CD4-positive, alpha-beta T cell treated with Interleukin-4 for 4 hours (primary cell): ENCODE data around the gene GDPD4.

ENCODE experiments used
- DNase-seq: peaks from one replicate; pipeline ENCODE4 v3.0.0-alpha.2; 2020

GDPD4 gene

DNA sequence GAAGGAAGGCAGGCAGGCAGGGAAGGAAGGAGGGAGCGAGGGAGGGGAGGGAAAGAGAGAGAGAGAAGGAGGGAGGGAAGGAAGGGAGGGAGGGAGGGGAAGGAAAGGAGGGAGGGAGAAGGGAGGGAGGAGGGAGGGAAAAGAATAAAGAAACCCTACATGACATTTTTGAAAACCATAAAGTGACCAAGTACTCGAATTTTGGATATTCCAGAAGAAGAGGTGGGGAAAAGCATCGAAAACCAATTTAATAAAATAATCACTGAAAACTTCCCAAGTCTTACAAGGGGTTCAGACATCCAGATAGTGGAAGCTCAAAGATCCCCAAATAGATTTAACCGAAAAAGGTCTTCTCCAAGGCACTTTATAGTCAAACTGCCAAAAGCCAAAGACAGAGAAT is 11.7 kb downstream of the GDPD4 start:
- no peak for DNase-seq

- DNase-seq: no peak
These were observed 13.7 kb downstream of the GDPD4 start for GRCh38 chr11:77287615-77288273.

DNA sequence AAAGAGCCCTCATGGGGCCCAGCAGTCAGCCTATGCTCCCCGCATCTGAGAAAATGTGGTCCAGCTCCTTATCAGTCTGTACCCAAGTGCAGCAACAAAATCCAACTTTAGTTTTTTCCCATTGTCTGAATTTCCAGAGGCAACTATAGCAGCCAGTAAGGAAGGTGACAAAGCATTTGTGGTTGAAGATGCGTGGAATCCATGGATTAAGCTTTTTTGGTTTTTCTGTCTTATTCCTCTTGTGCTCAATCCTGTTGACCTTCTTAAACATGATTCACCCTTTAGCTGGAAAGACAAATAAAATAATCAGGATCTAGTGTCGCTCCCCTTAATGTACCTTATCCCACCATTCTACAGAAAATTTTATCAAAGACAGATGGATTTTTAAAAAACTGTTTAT is 14.3 kb downstream of the GDPD4 start:
- no peak for DNase-seq

DNA sequence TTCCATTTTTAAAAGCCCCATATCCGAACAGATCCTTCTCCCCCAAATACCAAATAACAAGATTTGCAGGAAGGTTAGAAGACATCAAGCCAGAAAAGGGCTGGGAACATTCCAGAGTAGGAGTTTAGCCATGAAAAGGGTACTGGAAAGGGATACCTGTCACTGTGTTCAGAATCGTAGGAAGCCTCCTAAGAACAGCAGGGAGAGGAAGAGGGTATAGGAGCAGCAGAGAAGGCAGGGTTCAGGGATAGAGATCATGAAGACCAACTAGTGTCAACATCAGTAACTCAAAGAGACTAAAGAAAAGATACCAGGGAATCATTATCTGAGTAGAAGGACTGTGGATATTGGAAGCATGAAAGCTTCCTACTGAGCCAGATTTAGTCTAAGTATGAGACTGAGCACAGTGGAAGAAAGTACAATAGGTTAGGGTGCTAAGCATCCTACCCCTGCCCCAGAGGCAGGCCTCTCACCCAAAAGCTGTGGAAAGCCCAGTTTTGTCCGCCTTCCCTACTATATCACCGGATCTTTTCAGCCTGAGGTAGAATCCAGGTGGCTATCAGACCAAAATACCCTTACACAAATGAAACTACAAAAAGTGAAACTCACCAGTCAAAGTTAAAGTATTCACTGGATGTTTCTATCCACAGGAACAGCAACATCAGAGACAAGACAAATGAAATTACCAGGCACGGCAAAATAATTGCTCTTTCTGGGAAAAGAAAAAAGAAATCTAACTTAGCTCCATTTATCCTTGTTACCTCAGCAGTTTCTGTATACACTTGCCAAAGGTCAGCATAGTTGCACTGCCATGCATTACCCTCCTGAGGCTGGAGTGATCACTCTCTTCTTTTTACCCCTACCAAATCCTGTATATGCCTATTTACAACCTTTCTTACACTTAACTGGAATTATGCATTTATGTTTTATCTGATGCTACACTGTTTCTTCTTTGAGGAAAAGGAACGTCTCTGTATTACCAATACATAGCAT is 16.7 kb downstream of the GDPD4 start:
- DNase-seq: no peak

- no peak for DNase-seq
These were observed 18.4 kb downstream of the GDPD4 start for GRCh38 chr11:77283101-77283500.

DNA sequence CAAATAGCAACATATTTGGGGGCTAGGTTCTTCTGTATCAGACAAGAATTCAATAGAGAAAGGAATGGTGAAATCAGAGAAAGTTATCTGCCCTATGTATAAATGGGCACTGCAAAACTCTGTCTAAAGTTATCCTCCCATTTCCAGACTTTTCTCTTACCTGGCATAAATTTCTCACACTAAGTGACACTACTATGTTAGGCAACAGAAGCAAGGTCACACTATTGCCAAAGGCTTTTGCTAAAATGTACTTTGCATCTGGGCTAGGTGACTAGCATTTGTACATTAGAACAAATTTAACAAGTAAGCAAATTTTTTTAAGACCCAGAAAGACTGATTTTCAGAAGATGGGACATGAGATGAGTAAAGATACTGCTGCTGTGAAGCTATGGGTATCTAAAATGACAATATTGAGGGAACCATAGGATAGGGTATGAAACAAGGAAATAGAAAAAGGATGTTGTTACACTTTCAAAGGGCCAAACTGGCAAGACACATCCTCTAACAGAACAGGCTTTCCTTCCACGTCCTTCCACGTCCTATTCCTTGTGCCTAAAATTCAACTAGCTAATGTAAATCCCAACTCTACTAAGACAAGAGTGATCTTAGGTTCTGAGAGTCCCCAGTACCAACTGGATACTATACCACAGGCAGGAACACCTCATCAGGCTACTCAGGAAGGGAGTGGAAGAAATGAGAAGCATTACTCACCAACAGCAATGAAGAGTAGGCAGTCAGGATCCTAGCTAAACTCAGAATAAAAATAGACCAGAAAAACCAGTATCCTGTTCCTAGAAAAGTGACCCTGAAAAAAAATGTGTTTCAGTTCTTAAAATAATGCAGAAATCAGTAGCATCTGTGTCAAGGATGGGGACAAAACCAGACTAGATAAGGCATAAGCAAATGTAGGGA is 22.6 kb downstream of the GDPD4 start:
- no peak for DNase-seq

GRCh38 chr11:77276271-77276670 is 25.2 kb downstream of the GDPD4 start:
- no peak for DNase-seq

DNA sequence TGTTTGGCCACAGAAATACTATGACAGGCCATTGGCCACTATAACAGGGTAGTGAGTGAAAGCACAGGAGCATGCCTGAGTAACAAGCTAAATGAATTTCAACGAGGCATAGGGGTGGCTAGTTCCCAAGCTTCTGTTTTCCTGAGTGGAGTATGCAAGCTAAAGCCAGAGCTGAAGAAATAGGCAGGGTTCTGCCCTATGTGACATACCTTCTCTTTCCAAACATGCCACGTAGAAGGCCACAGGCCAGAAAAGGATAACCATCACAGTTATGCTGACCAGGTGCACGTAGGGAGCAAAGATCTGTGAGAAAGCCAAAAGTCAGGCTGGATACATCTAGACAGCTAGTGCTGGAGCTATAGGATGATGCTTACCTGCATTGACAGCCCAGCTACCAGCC is 30.6 kb downstream of the GDPD4 start:
- no peak for DNase-seq

DNA sequence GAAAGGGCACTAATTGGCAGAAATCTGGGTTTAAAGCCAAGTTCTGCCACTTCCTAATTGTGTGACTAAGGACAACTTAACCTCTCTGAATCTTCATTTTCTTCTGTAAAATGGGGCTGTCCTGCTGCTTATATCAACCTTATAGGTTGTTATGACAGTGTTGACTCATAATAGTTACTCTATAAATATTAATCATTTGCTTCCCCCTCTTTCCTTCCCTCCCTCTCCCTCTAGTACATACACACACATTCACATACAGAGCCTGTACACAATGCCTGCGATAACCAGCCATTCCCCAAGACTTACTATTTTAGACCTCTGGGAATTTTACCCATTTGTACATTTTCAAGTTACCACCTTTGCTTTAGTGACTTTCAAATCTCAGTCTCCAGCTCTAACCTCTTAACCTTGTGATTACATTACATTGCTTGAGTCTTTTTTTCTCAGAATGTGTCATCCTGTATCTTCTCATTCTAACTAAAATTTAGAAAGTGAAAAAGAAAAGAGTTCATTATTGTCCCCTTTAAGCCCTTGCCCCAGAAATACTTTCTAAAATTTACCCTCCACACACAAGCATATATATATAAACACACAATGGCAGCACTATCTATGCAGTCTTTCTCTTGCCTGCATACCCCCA is 31.9 kb downstream of the GDPD4 start:
- no peak for DNase-seq

DNA sequence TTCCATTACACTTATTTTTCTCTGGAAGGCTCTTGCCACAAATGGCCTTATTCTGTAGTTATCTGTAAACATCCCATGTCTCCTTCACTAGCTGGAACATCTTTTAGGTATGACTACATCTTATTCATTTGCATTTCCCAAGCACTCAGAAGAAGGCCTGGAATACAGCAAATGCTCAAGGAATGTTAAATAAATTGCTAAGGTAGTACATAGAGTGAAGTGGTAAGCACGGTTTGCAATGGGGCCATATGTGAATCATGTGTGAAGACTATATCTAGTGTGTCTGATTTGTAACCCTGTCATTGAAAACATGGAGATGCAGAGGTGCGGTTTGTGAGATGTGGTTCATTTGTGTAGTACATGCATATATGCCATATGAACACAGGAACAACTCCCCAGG is 33.5 kb downstream of the GDPD4 start:
- DNase-seq: no peak

- DNase-seq: no peak
These were observed 34.7 kb downstream of the GDPD4 start for GRCh38 chr11:77266766-77267165.

- DNase-seq: no peak
These were observed 38.7 kb downstream of the GDPD4 start for GRCh38 chr11:77262803-77263202.

DNA sequence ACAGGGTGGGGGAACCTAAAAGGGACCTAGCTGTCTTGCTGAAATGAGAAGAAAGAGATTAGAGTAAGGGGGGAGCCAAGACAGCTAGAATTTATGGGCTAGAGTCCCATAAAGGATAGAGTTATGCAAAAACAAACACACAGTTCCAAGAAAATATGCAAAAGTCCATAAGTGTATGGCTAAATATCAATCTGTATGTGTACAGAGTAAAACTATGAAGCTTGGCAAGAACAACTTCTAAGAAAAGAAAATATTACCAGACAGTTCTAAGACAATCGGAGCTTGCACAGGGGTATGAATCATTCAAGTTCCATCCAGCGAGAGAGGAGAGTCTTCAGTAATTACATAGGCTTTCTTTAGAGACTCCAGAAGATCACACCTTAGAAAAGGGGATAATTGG is 41.8 kb downstream of the GDPD4 start:
- DNase-seq: no peak

- no peak for DNase-seq
These were observed 47.8 kb downstream of the GDPD4 start for GRCh38 chr11:77253690-77254089.

GRCh38 chr11:77252555-77253270 is 48.8 kb downstream of the GDPD4 start:
- no peak for DNase-seq

- no peak for DNase-seq
These were observed 50.4 kb downstream of the GDPD4 start for GRCh38 chr11:77250881-77251640.

DNA sequence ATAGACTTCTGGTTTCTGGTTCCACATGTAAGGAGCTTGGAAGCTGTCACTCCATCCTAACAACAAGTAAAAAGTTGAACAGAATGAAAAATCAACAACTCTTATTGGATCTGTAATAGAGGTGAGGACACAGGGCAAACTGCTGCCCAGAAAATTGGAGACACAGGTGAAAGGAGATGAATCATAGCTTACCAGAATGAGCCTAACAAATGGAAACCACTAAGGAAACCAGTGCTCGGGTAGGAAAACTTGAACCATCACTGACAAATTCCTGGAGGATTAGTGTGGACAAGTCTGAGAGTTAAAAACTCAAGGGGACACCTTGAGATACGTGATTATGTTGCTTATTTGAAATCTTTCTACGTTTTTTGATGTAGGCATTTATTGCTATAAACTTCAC is 52.1 kb downstream of the GDPD4 start:
- DNase-seq: no peak

- no peak for DNase-seq
These were observed 57.0 kb downstream of the GDPD4 start for GRCh38 chr11:77244277-77245027.

GRCh38 chr11:77236901-77237300 is 64.6 kb downstream of the GDPD4 start:
- DNase-seq: no peak

DNA sequence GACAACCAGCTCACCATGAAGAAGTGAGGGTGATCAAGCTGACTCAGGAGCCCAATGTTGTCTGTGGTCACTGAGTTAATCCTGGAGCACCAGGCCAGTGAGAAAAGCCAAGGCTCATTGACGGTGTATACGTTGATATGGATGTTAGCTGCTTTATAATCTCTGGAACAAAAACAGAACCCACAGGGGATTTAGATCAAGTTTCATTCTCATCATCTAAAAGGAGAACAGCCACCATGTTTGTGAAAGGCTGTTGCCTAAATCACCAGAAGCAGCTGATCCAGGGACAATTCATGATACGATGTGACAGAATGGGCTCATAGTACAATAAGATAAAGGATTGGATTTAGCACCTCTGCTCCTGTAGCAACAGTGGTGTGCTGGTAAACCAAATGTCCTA is 68.5 kb downstream of the GDPD4 start:
- no peak for DNase-seq
